Heart left ventricle (tissue), 13 donors: ENCODE measurements around the gene STKLD1.

Source experiments
- POLR2A ChIP-seq, 2 donors: fragments of 450-650 bp; IDR thresholded peaks; one replicate each; pipeline ENCODE4 v1.6.1; 2017; ENCODE audit warnings: antibody characterized with exemption in 2 of 2, mild to moderate bottlenecking in 2 of 2, moderate library complexity in 2 of 2
- TF ChIP-seq, protein P1 (sequence below), 12 donors: fragments of 200-600 bp; sonication (generic) in 4 of 12; IDR thresholded peaks; one replicate each; pipeline versions ENCODE4 v1.5.0 to v1.8.0; 2018 to 2022; ENCODE audit warnings: antibody characterized with exemption in 12 of 12, mild to moderate bottlenecking in 5 of 12
- donor health status: ischemic (EF 13 %, LVEDD 7.1; RV severe dilation, severe dysfunction).
- donor health status: DM: no; HTN: yes; CAD: no.
- donor health status: DM: no; HTN: no; CAD: no.
- donor health status: ischemic (EF 25% LVEDD 6.9; RV normal size, moderate dysfunction).
- donor health status: ischemic (EF 25% LVEDD 5.7; RV mildly dilated, moderate dysfunction).
- donor health status: ischemic (EF 35%, LVEDD 5.7; RV mildly dilated, moderate dysfunction).
- donor health status: nonischemic (EF 11% LVEDD 7.7; RV severe dilation, severe dysfunction).
- donor health status: DM: yes; HTN: yes; CAD: no.
- donor health status: PGD.
- donor health status: ischemic (EF 29% LVEDD 5.4; RV normal size, mild dysfunction).
- donor health status: nonischemic (EF 23%, LVEDD 6.1; RV moderate dilation, normal function).

DNA sequence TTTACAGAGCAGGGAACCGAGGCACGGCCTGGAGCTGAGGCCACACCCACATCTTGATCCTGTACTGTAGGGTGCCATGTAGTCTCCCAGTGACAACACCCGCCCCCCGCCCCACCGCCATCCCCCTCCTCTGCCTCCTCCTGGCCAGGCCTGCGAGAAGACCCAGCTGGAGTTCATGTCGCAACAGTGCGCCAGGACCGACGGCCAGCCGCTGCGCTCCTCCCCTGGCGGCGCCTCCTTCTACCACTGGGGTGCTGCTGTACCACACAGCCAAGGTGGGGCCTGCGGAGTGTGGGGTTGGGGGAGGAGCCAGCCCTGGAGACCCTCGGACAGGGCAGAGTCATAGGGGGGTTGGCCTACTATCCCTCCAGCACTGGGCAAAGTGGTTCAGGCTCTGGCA, 60.5 kb downstream of the STKLD1 start:
- TF ChIP-seq, protein P1, sequence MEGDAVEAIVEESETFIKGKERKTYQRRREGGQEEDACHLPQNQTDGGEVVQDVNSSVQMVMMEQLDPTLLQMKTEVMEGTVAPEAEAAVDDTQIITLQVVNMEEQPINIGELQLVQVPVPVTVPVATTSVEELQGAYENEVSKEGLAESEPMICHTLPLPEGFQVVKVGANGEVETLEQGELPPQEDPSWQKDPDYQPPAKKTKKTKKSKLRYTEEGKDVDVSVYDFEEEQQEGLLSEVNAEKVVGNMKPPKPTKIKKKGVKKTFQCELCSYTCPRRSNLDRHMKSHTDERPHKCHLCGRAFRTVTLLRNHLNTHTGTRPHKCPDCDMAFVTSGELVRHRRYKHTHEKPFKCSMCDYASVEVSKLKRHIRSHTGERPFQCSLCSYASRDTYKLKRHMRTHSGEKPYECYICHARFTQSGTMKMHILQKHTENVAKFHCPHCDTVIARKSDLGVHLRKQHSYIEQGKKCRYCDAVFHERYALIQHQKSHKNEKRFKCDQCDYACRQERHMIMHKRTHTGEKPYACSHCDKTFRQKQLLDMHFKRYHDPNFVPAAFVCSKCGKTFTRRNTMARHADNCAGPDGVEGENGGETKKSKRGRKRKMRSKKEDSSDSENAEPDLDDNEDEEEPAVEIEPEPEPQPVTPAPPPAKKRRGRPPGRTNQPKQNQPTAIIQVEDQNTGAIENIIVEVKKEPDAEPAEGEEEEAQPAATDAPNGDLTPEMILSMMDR (IDR thresholded peaks at IDR 0.05): no peak
- TF ChIP-seq POLR2A (IDR thresholded peaks at IDR 0.05): no peak
